HK-2 (cell line): ENCODE measurements around the gene CFAP74.

Experiments used
- DNase-seq: peaks from one replicate; pipeline ENCODE4 v3.0.0-alpha.2; 2018; ENCODE audit not compliant: unreplicated experiment

The CFAP74 gene

DNA sequence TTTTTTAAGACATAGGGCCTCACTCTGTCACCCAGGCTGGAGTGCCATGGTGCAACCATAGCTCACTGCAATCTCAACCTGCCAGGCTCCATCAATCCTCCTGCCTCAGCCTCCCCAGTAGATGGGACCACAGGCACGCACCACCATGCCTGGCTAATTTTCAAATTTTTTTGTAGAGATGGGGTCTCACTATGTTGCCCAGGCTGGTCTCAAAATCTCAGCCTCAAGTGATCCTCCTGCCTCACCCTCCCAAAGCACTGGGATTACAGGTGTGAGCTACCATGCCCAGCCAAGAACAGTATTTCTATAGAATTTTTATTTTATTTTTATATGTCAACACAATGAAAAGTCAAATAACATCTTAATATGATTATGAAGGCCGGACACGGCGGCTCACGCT lies 123.6 kb downstream of the CFAP74 start:
- DNase-seq = no peak

DNA sequence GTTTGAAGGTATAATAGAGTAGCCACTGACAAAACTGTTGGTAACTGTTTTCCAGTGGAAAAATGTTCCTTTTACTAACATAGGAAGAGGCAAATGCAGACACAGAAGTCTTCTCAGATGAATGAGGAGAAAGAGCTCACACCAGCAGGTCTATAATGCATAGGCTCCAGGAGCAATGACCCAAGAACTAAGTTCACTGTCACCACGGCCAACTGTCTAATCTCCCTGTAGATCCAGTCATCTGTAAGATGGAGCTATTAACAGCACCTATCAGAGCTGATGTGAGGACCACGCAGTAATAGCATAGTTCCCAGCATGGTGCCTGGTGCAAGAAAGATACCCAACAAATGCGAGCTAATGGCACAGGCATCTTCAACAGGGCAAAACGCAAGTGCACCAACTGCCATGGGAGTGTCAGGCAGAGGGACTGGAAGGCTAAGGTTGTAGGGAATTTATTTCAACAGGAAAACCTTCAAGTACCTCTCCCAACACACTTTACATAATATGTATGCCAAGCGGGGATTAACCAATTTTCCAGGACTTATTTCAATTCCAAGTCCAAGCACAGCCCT lies 125.6 kb downstream of the CFAP74 start:
- DNase-seq = no peak

DNA sequence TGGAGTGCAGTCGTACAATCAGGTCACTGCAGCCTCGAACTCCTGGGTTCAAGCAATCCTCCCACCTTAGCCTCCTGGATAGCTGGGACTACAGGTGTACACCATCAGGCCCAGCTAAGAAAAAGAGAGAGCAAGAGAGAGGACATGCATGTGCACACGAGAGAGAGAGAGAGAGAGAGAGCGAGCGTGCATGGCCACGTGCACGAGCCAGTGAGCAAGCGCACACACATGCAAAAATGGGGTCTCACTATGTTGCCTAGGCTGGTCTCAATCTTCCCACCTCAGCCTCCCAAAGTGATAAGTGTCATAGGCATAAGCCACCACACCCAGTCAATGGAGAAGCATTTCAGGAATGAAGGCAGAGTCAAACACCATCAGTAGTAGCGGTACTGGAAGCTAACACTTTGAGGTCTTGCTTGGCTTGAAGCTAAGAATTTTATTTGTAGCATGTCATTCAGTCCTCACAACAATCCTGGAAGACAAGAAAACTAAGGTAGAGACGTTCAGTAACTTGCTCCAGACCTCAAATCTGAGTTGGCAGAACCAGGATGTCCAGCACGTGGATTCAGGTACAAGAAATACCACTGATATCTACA lies 127.2 kb downstream of the CFAP74 start:
- DNase-seq = no peak

DNA sequence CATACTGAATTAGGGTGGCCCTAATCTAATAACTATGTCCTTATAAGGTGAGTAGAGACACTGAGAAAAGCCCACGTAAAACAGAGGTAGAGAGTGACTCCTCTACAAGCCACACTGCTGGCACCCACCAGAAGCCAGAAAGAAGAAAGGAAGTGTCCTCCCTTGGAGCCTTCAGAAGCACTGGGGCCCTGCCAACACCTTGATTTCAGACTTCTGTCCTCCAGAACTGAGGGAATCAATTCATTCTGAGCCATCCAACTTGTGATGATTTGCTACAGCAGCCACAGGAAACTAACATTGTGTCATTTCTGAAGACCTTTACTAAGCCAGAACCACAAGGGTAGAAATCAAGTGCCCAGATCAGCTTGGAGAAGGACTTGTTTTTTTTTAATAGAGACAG lies 127.7 kb downstream of the CFAP74 start:
- DNase-seq = no peak

DNA sequence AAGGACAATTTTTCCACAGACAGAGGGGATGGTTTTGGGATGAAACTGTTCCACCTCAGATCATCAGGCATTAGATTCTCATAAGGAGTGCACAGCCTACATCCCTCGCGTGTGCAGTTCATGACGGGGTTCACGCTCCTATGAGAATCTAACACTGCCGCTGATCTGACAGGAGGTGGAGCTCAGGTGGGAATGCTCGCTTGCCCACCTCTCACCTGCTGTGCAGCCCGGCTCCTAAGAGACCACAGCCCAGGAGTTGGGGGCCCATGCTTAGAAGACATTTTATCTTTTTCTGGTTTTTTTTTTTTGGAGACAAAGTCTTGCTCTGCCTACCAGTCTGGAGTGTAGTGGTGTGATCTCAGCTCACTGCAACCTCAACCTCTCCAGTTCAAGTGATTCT lies 128.7 kb downstream of the CFAP74 start:
- DNase-seq = no peak

DNA sequence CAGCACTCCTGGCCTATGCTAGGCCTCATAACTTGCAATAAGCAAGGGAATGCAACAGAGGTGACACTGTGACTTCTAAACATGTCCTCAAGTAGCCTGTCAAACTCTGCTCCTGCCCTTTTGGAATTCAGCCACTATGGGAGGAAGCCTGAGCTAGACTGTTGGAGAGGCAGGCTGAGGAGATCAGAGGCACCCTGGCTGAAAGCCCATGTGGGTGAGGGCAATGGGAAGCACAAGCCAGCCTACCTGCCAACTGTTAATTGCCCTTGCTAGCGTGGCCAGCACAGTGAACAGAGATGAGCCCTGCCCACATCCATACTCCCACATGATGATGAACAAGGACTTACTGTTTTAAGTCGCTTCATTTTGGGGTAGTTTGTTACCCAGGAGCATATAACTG lies 130.4 kb downstream of the CFAP74 start:
- no peak for DNase-seq

DNA sequence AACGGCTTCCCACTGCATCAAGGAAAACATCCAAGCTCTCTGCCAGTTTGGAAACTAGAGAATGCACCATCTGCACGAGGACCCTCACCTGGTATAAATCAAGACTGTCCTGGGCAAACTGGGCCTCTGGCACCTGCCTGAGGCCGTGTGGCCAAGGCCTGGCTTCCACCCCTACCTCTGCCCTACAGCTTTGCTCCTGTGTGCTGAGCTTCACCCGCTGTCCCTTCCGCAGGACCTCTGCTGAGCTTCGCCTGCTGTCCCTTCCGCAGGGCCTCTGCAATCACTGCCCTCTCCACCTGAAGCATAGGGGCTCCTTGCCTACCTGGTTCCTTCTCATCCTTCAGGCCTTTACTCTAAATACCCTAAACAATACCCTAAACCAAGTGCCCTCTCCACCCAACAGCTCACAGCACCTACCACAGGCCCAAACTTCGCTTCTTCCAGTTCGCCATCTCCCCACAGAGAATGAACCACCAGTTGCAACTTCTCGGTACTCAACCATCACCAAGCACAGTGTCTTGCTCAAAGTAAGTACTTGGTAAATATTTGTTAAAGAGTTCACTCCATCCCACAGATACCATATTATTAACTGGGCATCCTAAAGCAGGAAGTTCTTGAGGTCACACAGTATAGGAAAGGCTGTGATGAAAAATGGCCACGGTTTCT lies 131.1 kb downstream of the CFAP74 start:
- DNase-seq = no peak
